GM13976 (cell line): ENCODE data around the gene RBMS2.

Source experiments
- DNase-seq: peaks from one replicate; pipeline ENCODE4 v3.0.0; 2012; ENCODE audit warnings: low spot score
- in situ Hi-C: fragments of 300-500 bp; cut with MboI; formaldehyde crosslinking; loops from one replicate; pipeline ENCODE4 v1.12.0; 2022; ENCODE audit warnings: low sequenced_read_pairs, mixed read lengths, inconsistent platforms; ENCODE audit not compliant: unreplicated experiment
- TF ChIP-seq, protein P1 (sequence below): IDR thresholded peaks from 2 replicates; pipeline ENCODE4 v1.5.1; 2012; ENCODE audit warnings: borderline replicate concordance, mild to moderate bottlenecking; ENCODE audit not compliant: insufficient read depth; ENCODE audit errors: extremely low read depth, missing control alignments, control extremely low read depth

RBMS2 gene

DNA sequence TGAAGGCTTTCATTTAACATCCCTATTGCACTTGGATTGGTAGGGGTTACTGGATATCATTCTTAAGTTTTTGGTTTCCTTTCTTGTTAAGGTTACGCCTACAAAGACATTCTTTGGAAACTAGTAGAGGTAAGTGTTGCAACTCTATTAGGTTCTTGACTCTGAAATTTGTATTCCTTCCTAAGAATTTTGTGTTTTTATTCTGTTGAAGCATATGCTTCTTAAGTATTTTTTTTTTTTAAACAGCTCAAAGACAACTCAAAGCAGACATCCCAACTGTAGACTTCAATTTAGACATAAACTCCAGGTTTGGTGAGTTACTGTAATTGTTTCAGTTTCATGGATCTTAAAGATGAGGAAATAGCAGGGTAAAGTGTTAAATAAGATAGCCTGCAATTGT is 1.1 kb upstream of the RBMS2 start:
- in situ Hi-C loops, result loop anchor here (25.0 kb wide), 1 partner anchor 92 kb away; no protein-coding TSS in a partner anchor
- no peak for DNase-seq
- TF ChIP-seq, protein P1, sequence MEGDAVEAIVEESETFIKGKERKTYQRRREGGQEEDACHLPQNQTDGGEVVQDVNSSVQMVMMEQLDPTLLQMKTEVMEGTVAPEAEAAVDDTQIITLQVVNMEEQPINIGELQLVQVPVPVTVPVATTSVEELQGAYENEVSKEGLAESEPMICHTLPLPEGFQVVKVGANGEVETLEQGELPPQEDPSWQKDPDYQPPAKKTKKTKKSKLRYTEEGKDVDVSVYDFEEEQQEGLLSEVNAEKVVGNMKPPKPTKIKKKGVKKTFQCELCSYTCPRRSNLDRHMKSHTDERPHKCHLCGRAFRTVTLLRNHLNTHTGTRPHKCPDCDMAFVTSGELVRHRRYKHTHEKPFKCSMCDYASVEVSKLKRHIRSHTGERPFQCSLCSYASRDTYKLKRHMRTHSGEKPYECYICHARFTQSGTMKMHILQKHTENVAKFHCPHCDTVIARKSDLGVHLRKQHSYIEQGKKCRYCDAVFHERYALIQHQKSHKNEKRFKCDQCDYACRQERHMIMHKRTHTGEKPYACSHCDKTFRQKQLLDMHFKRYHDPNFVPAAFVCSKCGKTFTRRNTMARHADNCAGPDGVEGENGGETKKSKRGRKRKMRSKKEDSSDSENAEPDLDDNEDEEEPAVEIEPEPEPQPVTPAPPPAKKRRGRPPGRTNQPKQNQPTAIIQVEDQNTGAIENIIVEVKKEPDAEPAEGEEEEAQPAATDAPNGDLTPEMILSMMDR, result no peak

DNA sequence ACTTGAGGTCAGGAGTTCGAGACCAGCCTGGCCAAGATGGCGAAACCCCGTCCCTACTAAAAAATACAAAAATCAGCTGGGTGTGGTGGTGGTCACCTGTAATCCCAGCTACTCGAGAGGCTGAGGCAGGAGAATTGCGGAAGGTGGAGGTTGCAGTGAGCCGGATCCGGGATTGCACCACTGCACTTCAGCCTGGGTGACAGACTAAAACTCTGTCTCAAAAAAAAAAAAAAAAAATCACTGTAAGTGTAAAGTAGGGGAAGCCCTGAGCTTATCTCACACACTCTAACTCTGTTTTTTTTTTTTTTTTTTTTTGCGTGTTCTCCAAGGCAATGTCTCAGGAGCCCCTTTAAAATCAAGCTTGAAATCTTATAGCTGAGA is 421 bp upstream of the RBMS2 start:
- in situ Hi-C loops, result loop anchor here (25.0 kb wide), 1 partner anchor 91 kb away; no protein-coding TSS in a partner anchor

DNA sequence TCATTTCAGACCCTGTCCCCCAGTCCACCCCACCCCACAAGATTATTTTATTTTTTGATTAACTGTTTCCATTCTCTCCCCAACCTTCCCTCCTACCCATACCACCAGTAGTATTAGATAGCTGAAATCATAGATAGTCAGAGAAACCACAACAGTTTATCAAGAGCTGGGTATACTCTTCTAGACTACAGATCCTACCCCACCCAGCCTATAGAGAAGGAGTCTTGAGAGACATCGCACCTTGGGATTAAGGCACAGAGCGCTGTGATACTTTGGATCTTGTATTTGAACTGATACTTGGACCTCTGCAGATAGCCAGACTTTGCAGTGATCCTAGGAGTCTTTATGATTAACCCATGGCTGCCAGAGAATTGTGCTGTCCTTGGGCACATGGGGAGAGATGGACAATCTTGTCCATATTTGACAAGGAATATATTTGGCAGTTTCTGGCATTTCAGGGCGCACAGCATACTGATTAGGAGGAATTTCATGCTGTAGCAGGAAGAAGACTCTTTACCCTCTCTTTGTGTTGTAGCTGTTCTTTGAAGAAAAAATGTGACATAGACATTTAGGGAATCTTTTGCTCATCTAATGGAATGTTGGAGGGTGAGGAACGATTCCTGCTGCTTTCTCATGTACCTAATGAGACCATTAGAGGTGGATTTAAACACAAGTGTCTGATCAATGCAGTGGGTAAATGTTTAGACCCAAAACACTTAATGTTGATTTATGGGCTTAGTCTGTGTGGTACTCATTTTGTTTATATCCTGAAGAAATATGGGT is 982 bp downstream of the RBMS2 start:
- in situ Hi-C loops, result loop anchor here (25.0 kb wide), 1 partner anchor 90 kb away; no protein-coding TSS in a partner anchor
- TF ChIP-seq, protein P1, result no peak
- no peak for DNase-seq

More for the DNA sequence above, 421 bp upstream of the RBMS2 start:
- no peak for DNase-seq
- TF ChIP-seq, protein P1, result no peak

DNA sequence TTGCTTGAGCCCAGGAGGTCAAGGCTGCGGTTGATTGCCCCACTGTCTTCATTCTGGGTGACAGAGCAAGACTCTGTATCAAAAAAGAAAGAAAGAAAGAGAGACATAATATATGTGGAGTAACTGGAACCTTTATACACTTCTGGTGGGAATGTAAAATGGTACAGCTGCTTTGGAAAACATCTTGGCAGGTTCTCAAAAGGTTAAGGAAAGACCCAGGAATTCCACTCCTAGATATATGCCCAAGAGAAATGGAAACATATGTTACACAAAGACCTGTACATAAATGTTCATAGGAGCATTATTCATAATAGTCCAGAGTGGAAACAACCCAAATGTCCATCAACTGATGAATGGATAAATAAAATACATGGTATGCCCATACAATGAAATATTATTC is 7.2 kb downstream of the RBMS2 start:
- DNase-seq, result no peak
- in situ Hi-C loops, result no loop called here
- TF ChIP-seq, protein P1, result no peak

DNA sequence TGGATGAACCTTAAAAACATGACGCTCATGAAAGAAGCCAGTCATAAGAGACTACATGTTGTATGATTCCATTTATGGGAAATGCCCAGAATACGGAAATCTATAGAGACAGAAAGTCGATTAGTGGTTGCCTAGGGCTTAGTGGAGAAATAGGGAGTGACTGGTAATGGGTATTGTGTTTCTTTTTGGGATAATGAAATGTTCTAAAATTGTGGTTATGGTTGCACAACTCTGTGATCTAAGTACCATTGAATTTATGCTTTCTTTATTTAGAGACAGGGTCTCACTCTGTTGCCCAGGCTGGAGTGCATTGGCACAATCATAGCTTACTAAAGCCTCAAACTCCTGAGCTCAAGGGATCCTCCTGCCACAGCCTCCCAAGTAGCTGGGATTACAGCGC is 8.0 kb downstream of the RBMS2 start:
- TF ChIP-seq, protein P1, result no peak
- in situ Hi-C loops, result no loop called here
- no peak for DNase-seq

DNA sequence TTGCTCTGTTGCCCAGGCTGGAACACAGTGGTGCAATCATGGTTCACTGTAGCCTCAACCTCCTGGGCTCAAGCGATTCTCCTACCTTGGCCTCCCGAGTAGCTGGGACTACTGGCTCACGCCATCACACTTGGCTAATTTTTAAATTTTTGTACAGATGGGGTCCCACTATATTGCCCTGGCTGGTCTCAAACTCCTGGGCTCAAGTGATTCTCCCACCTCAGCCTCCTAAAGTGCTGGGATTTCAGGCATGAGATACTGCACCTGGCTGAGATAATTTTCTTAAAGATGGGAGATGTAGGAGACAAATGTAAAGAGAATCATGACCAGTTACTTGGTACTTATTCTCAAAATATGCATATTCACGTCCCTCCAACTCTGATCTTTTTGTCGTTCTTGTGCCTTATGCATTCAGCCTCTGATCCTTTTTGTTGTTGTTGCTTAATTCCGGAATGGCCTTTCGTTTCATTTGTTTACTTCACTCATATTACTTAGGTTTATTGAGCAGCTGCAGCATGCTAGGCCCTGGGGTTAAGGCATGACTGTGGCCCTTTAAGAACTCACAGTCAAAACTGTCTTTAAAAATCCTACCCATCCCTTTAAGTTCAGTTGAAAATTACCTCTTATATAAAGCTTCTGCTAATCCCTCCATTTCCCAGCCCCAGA is 8.9 kb downstream of the RBMS2 start:
- TF ChIP-seq, protein P1, result no peak
- no peak for DNase-seq
- in situ Hi-C loops, result no loop called here
